HG03457 (cell line): ENCODE results near the gene MAGEB6B.
"Not testable (repeated sequence)": the region's sequence is repeated elsewhere in the genome, so short reads cannot be mapped to it uniquely, and the experiment has no call there.

Experiments used
- ATAC-seq: cut with Tn5 transposase; IDR thresholded peaks from one replicate; pipeline ENCODE4 v1.9.1; 2021; ENCODE audit warnings: moderate number of reproducible peaks; ENCODE audit not compliant: unreplicated experiment

Gene MAGEB6B, protein sequence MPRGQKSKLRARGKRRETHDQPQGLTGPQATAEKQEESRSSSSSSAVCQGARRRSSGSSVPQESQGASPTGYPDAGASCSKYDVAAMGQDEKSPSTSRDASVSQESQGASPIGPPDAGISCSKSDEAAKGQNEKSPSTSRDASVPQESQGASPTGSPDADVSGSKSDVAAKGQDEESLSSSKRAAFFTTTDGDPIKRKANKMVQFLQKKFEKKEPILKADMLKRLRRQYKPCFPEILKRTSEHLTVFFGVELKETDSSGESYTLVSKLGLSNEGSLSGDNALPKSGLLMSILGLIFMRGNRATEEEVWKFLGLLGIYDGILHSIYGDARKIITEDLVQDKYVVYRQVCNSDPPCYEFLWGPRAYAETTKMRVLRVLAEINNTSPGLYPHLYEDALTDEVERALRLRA

DNA sequence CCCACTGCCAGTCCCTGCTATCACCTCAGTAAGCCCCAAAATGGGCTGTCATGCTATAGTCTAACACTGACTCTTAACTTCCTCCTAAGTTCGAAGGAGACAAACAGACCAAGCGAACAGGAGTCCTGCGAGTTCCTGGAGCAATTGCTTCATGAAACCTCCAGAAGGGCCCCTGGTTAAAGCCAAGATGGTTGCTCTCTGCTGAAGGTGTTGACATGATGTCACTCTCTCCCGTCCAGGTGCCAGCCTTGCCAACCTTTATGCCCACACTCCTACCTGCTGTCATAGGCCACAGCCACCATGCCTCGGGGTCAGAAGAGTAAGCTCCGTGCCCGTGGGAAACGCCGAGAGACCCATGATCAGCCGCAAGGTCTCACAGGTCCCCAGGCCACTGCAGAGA lies at the start of gene MAGEB6B:
Gene MAGEB6B (plus strand): TSS at position 301 of the 400 bp plus-strand sequence. CDS start 0 bp downstream, at position 301.
- ATAC-seq, result no peak

DNA sequence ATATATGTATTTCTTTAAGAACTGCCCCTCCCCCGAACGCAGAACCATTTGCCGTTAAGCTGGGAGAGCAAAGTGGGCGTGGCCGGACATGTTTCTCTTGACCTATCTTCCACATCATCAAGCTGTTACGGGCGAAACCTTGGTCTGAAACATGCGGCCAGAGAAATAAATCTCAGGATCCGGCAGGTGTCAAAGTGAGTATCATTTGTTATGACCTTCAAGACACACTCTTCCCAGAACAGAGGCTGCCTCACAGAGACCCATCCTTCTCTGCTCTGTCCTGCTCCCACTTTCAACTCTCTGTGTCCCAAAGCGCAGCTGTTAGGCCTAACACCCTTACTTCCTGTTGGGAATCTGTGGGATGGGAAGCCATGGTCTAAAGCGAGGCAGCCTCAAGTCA lies 22.1 kb upstream of the MAGEB6B start, which contains the start of gene MAGEB18:
Gene MAGEB18 (plus strand): TSS at position 70 of the 400 bp plus-strand sequence. CDS start 643 bp downstream, outside the sequence.
- no peak for ATAC-seq

DNA sequence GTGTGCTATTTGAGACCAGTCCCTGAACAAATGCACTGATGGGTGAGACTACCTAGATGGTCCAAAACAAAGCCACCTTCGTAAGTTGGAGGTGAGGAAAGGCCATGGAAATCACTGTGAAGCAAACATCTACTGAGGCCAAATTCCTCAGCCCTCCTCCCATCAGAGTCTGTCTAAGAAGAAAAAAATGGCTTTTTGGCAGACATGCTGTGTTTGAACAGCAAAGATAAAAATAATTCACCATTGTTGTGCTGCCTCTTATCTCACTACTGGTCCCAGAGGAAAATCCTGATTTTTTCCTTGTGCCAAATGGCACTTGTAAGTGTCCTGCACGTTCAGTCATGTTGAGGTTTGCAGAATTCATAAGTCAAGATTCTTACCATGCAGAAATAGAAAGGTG lies 14.4 kb upstream of the MAGEB6B start:
- ATAC-seq, result no peak

DNA sequence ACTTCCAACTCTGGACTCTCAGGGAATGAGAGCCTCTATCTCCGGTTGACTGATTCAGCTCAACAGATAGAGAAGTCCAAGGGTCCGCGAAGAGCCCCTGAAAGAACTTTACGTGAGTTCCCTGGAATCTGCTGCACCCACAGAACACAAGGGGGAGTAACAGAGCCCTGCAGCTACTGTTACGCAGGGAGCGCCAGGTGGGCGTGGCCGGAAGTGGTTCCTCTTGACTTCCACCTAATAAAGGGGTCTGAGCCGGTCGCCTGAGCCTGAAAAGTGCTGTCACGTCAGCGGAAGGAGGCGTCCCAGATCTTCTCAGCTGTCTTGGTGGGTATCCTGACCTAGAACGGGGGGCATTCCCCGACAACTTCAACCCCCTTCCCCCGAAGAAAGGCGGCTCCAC lies 31.8 kb downstream of the MAGEB6B start, which contains the start of gene MAGEB6:
Gene MAGEB6 (plus strand): TSS at position 237 of the 400 bp plus-strand sequence. CDS start 1,407 bp downstream, outside the sequence.
- ATAC-seq, result no peak

DNA sequence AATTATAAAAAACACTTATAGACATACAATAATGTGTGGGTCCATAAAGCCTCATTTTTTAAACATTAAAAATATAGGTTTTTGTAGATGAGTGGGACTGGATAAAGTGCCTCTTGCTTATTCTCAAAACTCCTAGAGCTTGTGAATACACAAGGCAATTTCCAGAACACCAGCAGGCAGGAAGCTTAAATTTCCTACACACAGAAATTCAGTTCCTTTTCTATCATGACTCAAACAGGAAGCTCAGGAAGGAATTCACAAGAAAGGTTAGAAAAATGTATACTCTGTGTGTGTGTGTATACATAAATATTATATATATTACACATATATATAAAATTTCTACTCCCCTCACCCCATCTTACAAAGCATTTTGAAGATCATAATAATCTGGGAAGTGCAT lies 43.2 kb downstream of the MAGEB6B start:
- no peak for ATAC-seq

DNA sequence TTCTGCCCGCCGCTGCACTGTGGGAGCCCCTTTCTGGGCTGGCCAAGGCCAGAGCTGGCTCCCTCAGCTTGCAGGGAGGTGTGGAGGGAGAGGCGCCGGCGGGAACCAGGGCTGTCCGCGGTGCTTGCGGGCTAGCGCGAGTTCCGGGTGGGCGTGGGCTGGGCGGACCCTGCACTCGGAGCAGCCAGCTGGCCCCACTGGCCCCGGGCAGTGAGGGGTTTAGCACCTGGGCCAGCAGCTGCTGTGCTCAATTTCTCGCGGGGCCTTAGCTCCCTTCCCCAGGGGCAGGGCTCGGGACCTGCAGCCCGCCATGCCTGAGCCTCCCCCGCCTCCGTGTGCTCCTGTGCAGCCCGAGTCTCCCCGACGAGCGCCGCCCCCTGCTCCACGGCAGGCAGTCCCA lies 44.3 kb downstream of the MAGEB6B start:
- not testable (repeated sequence) for ATAC-seq

DNA sequence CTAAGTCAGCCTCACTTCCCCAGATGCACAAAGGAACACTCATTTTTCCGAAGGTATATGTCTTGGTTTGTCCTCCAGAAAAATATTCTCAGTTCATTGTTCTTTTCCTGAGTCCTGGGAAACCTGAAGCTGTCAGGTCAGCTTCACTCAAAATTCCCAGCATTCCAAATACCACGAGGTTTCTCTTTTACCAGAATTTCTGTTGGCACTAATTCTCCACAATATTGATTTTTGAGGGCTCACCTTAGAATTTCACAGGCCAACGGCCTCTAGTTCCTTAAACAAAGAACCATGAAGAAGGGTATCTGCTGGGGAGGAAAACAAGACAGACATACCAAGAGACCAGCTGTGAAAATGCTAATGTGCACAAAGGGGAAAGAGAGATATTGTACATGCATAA lies 47.6 kb downstream of the MAGEB6B start:
- ATAC-seq, result no peak
